Measurements from ENCODE around the gene KLHL28.
A peak's percentile ranks its signal among the peaks of the same experiment; 100 is the strongest.

The KLHL28 gene

DNA sequence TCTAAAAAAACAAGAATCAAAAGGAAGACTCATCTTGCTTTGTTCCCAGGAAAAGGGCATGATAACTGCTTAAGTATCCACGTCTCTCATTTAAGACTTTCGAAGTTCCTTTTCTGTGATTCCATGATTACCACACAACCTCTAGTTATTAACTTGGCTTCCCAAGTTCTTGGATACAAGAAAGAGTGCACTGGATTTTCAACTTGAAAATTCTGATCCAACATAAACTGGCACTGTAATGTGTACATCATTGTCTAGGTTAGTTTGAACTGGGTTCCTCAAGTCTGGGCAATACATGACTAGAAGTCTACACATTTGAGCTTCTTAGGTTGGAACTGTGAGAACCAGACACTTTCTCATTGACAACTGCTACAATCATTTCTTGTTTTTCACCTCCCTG, 1.6 kb downstream of the KLHL28 start:
- DNase-seq, result no peak

GRCh38 chr14:44959538-44959937, 2.2 kb downstream of the KLHL28 start:
- no peak for DNase-seq

DNA sequence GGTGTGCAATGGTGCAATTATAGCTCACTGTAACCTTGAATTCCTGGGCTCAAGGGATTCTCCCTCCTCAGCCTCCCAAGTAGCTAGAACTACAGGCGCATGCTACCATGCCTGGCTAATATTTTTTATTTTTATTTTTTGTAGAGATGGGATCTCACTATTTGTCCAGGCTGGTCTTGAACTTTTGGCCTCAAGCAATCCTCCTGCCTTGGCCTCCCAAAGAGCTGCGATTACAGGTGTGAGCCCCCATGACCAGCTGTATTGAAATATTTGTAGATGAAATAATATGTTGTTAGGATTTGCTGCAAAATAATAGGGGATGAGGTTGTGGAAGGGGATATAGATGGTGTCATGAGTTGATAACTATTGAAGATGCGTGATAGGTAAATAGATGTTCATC, 4.9 kb downstream of the KLHL28 start:
- DNase-seq, result no peak

- no peak for DNase-seq
Observed at GRCh38 chr14:44955528-44955927, 6.2 kb downstream of the KLHL28 start.

GRCh38 chr14:44954750-44955149, 7.0 kb downstream of the KLHL28 start:
- no peak for DNase-seq

DNA sequence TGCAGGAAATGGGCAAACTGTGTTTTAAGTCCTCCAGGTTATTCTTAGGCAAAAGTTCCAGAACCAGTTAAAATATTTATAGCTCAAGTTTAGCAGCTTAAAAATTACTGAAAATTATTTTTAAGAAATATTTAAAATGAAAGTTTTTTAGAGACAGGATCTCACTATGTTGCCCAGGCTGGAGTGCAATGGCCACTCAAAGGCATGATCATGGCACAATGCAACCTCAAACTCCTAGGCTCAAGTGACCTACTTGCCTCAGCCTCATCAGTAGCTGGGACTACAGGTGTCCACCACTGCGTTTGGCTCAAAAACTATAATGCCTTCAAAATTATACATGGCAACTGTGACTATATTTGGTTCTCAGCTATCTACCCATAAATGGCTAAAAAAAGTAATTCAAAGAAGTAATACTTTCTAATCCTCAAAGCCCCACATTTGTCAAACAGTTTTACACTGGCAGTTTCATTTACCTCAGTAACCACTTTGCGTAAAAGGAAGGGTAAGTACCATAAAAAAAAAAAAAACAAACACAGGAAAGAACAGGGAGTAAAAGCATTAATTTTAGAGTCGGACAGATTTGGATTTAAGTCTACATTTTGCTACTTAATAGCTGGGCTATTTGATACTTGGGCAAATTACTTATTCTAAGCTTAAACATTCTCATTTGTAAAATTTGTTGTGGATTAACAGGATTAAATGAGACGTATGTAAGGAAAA, 9.2 kb downstream of the KLHL28 start:
- DNase-seq, result no peak

- DNase-seq, result no peak
Observed at GRCh38 chr14:44951051-44951450, 10.7 kb downstream of the KLHL28 start.

GRCh38 chr14:44945264-44945663, 16.5 kb downstream of the KLHL28 start:
- no peak for DNase-seq

DNA sequence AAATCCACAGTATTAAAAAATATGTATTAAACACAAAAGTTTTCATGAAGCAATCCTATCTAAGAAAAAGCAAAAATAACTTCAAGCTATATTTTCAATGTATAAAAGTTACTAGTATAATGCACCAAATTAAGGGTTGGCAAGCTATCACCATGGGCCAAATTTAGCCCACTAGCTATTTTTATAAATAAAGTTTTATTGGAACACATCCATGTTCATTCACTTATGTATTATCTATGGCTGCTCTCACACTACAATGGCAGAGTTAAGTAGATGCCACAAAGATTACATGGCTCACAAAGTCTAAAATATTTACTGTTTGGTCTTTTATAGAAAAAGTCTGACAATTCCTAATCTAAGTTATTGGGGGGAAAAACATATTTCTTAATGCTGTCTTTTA, 17.6 kb downstream of the KLHL28 start:
- no peak for DNase-seq

GRCh38 chr14:44942436-44942835, 19.3 kb downstream of the KLHL28 start:
- no peak for DNase-seq

DNA sequence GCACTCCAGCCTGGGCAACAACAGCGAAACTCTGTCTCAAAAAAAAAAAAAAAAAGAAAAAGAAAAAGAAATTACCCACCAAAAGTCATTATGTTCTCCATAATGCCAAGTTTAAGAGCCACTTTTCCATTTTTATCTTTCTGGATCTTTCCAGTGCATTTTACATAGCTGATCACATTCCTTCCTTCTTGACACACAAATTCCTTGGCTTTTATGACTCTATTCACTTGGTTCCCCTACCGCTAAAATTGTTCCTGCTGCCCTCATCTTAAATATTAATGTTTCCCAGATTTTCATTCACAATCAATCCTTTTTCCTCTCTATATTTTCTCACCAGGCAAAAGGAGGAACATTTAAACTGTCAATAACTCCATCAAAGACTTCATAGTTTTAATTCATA, 20.2 kb downstream of the KLHL28 start:
- no peak for DNase-seq

DNA sequence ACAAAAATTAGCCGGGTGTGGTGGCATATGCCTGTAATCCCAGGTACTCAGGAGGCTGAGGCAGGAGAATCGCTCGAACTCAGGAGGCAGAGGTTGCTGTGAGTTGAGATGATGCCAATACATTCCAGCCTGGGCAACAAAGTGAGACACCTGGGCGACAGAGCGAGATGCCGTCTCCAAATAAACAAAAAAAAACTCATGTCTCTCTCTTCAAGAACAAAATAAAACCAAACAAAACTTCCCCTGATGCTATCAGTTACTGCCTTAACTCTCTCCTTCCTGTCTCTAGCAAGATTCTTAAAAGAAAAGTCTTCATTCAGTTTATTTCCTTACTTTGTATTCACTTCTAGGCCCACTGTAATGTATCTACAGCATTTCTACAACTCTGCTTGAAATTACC, 20.8 kb downstream of the KLHL28 start:
- DNase-seq, result no peak

DNA sequence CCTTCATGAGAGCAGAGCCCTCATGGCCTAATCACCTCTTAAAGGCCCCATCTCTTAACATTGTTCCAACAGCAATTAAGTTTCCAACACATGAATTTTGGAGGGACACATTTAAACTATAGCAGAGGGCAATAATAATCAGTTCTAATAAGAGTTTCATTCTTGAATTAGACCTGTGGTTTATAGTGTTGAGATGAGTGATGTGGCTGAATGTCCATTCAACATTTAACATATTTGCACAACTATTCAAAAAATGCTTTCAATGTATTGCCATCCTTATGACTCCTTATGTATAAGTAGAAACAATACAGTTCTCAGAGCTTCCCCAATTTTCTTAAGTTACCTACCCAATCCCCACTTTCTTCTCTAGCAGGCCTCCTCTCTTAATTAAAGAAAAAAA, 21.5 kb downstream of the KLHL28 start:
- DNase-seq, result no peak

DNA sequence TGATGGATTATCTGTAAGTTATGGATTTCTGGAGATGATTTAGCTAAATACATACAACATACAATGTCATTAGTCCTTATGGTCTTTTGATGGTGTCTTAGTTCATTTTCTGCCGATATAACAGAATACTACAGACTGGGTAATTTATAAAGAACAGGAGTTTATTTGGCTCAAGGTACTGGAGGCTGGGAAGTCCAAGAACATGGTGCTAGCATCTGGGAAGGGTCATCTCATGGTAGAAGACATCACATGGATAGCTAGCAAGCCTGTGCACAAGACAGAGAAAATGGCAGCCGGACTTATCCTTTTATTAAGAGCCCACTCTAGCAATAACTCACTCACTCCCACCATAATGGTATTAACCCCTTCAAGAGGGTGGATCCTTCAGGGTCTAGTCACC, 24.2 kb downstream of the KLHL28 start:
- DNase-seq, result no peak

DNA sequence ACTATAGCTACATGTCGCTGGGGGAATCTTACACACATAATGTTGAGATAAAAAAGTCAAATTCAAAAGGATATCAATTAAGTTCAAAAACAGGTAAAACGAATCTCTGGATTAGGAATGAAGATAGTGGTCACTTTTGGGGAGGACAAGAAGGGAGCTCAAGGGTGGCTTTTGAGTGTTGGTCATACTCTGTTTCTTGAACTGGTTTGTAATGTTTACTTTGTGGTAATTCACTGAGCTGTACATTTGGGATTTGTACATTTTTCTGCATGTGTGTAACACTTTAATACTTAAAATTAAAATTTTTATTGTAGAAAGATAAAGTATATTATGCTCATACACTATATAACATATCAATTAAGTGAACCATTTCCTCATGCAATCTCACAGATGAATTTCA, 26.6 kb downstream of the KLHL28 start:
- DNase-seq, result no peak

- DNase-seq, result no peak
Observed at GRCh38 chr14:44928793-44929192, 33.0 kb downstream of the KLHL28 start.

DNA sequence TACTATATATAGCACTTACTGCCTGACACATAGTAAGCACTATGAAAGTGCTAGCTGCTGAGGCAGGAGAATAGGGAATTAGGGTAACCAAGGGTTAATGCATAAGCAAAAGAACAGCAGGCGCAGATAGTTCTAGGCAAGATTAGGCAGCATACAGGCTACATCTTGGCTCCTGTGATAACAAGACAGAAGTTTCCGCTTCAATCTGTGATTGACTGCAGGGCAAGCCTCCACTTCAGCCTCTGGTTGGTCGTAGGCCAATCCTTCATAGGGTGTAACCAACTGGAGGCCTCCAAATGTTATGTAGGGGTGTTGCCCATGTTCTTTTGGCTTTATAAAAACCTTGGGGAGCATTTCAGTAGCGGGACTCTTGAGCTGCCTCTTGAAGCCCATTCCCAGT, 46.9 kb downstream of the KLHL28 start:
- no peak for DNase-seq

- no peak for DNase-seq
Observed at GRCh38 chr14:44912041-44912869, 49.5 kb downstream of the KLHL28 start.

- no peak for DNase-seq
Observed at GRCh38 chr14:44910821-44911220, 50.9 kb downstream of the KLHL28 start.

DNA sequence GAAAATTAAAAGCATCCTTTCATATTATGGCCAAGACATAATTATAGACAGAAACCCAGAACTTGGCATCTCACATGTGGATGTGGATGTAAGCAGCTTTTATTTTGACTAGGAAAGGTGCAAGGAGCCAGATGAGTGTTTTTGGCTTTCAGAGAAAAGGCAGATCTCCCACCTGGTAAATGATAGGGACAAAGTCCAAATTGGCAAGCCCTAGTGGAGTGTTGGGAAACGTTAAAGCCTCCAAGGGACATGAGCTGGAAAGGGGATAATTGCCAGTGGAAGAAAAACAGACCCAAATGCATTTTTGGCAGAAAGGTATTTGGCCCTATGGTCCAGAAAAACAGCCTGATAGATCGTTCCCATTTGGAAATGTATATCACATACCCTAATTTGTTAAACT, 60.1 kb downstream of the KLHL28 start:
- DNase-seq, result no peak

- DNase-seq, result no peak
Observed at GRCh38 chr14:44898551-44898950, 63.2 kb downstream of the KLHL28 start.

DNA sequence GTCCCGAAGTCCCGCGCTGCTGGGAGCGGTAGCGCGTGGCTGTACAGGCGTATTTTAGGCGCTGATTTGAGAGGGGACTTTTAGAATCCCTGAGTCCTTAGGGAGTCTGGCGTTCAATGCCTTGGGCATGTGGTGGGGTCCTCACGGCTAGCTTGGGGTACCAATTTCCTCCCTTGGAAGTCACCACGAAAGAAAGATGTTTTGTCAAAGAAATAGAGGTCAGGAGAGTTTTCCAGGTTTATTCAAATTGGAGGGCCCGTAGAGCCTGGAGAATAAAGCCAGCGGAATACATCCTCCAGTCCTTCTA, 63.9 kb downstream of the KLHL28 start:
- no peak for DNase-seq

DNA sequence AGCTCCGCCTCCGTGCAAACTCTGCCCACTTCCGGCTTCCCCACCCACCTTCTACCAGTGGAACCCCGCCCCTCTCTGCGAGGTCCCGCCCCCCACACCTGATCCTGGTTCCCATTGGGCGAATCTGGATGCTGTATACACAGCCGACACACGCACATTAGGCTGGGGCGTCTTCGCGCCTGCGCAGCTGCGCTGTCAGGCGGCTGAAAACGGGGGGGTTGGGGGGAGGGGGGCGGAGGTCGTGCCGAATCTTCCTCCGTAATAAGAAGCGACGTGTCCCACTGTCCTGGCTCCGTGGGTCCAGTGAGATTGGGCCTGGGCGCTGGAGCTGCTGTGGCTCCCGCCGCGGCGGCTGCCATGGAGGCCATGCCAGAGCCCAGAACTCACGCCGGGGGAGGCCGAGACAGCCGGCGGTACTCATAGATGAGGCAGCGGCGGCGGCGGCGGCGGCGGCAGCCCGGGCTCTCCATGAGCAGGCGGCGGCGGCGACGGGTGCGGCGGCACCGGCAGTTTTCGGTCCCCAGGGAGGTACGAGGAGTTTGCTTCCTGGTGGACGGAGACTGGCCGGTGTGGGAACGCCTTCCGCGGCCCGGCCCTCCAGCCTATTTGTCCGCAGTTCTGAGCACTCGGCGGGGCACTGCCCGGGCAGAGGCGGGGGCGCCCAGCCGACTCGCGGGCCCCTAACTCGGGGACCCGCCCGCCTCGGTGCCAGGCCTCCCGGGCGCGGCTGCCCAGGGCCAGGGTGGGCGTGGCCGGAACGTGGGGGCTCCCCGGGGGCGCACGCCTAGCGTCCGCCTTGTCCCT, 64.5 kb downstream of the KLHL28 start:
- DNase-seq, result peak; percentile 97

Measured in CD4-positive, alpha-beta T cell treated with Interferon gamma for 1 hour (primary cell).